ENCODE results near the gene BCOR. TPM values are rescaled to one million over a fixed set of nuclear protein-coding genes. Genes with fewer than 3 reads are reported as not detected.

Gene BCOR
- total and polyA plus RNA-seq, 2 of the 13 experiments (the other 11 are each of a cell fraction or from before 2014, with no cell fraction given): 14.3 to 15.2 TPM

DNA sequence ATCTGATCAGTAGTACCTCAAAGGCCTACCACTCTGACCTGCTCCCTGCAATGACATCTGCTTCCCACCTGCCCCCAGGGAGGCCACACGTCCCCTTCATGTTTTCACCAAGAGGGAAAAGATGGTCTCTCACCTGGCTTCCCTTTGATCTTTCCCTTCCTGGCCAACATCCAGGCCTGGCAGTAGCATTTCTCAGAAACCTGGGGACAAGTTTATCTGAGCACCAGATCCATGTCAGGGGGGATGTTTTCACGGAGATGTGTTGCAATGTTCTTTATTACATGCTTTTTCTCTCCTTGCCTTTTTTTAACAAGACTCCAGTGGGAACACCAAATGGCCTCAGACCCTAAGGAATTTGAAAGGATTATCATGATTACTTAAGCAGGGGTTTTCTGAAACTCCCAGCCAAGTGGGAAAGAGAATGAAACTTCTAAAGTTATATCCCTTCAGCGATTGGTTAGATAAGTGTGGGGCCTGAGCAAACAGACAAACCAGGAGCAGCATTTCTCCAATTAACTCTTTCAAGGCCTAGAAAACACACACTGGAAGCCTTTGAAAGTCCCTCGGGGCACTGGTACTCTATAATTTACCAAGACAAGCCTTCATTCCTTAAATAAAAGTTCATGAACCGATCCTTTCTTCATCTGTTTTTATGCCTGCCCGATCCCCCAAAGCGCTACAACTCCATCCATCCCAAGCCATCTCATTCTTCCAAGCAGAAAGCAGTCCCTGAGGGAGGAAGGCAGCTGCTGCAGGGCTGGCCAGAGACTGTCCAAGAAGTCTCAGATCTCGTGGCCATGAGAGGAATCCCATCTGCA, 94.1 kb downstream of the BCOR start (continued):
- TF ChIP-seq, protein P1, sequence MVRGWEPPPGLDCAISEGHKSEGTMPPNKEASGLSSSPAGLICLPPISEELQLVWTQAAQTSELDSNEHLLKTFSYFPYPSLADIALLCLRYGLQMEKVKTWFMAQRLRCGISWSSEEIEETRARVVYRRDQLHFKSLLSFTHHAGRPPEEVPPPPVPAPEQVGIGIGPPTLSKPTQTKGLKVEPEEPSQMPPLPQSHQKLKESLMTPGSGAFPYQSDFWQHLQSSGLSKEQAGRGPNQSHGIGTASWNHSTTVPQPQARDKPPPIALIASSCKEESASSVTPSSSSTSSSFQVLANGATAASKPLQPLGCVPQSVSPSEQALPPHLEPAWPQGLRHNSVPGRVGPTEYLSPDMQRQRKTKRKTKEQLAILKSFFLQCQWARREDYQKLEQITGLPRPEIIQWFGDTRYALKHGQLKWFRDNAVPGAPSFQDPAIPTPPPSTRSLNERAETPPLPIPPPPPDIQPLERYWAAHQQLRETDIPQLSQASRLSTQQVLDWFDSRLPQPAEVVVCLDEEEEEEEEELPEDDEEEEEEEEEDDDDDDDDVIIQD (CRISPR knock-in tag; IDR thresholded peaks at IDR 0.05; ENCODE audit: low read depth): no peak
- no peak for TF ChIP-seq ZNF224 (CRISPR knock-in tag; IDR thresholded peaks at IDR 0.05)
- TF ChIP-seq SRSF4 (IDR thresholded peaks at IDR 0.05; ENCODE audit: low read depth, low read length, poor library complexity, severe bottlenecking): no peak
- peak; percentile 48; the same call in 1 of the 2 replicates for TF ChIP-seq MAX (IDR thresholded peaks at IDR 0.05)
- TF ChIP-seq KMT2B (CRISPR knock-in tag; IDR thresholded peaks at IDR 0.05): no peak
- TF ChIP-seq HNRNPH1 (optimal IDR thresholded peaks at IDR 0.05; ENCODE audit: low read depth, low read length): no peak
- no peak for TF ChIP-seq ZNF615 (CRISPR knock-in tag; IDR thresholded peaks at IDR 0.05; ENCODE audit: borderline replicate concordance)
- no peak for TF ChIP-seq PRPF4 (IDR thresholded peaks at IDR 0.05; ENCODE audit: low read depth, low read length, poor library complexity, severe bottlenecking)
- TF ChIP-seq GATAD1 (CRISPR knock-in tag; IDR thresholded peaks at IDR 0.05): no peak
- TF ChIP-seq PHF21A (CRISPR knock-in tag; IDR thresholded peaks at IDR 0.05): peak; percentile 66
- TF ChIP-seq ZFP91 (CRISPR knock-in tag; IDR thresholded peaks at IDR 0.05; ENCODE audit: borderline replicate concordance): no peak
- TF ChIP-seq ADNP (CRISPR knock-in tag; IDR thresholded peaks at IDR 0.05): no peak
- TF ChIP-seq CBX1 (IDR thresholded peaks at IDR 0.05; ENCODE audit: low read depth): no peak
- TF ChIP-seq ZNF781 (CRISPR knock-in tag; IDR thresholded peaks at IDR 0.05; ENCODE audit: borderline replicate concordance, not compliant biosample characterization): no peak
- no peak for TF ChIP-seq RELA (CRISPR knock-in tag; IDR thresholded peaks at IDR 0.05)
- TF ChIP-seq, protein P2, sequence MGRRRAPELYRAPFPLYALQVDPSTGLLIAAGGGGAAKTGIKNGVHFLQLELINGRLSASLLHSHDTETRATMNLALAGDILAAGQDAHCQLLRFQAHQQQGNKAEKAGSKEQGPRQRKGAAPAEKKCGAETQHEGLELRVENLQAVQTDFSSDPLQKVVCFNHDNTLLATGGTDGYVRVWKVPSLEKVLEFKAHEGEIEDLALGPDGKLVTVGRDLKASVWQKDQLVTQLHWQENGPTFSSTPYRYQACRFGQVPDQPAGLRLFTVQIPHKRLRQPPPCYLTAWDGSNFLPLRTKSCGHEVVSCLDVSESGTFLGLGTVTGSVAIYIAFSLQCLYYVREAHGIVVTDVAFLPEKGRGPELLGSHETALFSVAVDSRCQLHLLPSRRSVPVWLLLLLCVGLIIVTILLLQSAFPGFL (CRISPR knock-in tag; IDR thresholded peaks at IDR 0.05): no peak
- no peak for TF ChIP-seq TCF12 (IDR thresholded peaks at IDR 0.05)
- no peak for TF ChIP-seq TCF12 (CRISPR knock-in tag; IDR thresholded peaks at IDR 0.05)
- TF ChIP-seq, protein P3, sequence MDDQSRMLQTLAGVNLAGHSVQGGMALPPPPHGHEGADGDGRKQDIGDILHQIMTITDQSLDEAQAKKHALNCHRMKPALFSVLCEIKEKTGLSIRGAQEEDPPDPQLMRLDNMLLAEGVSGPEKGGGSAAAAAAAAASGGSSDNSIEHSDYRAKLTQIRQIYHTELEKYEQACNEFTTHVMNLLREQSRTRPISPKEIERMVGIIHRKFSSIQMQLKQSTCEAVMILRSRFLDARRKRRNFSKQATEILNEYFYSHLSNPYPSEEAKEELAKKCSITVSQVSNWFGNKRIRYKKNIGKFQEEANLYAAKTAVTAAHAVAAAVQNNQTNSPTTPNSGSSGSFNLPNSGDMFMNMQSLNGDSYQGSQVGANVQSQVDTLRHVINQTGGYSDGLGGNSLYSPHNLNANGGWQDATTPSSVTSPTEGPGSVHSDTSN (CRISPR knock-in tag; IDR thresholded peaks at IDR 0.05; ENCODE audit: borderline replicate concordance): no peak
- TF ChIP-seq, protein P4, sequence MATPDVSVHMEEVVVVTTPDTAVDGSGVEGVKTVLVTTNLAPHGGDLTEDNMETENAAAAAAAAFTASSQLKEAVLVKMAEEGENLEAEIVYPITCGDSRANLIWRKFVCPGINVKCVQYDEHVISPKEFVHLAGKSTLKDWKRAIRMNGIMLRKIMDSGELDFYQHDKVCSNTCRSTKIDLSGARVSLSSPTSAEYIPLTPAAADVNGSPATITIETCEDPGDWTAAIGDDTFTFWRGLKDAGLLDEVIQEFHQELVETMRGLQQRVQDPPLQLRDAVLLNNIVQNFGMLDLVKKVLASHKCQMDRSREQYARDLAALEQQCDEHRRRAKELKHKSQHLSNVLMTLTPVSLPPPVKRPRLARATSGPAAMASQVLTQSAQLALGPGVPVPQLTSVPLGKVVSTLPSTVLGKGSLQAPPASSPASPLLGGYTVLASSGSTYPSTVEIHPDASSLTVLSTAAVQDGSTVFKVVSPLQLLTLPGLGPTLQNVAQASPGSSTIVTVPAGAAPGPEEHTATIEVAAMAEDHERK (CRISPR knock-in tag; IDR thresholded peaks at IDR 0.05; ENCODE audit: low read depth): no peak
- no peak for TF ChIP-seq ZNF816 (CRISPR knock-in tag; IDR thresholded peaks at IDR 0.05; ENCODE audit: borderline replicate concordance)
- TF ChIP-seq ATM (IDR thresholded peaks at IDR 0.05; ENCODE audit: borderline replicate concordance): no peak
- no peak for TF ChIP-seq RFXAP (CRISPR knock-in tag; IDR thresholded peaks at IDR 0.05; ENCODE audit: borderline replicate concordance)
